Kidney capillary endothelial cell (primary cell): Measurements from ENCODE around the gene PLXNC1.
"Not testable (repeated sequence)": the region's sequence is repeated elsewhere in the genome, so short reads cannot be mapped to it uniquely, and the experiment has no call there.

Experiments
- DNase-seq: peaks from one replicate; pipeline ENCODE4 v3.0.0-alpha.2; 2018; ENCODE audit warnings: low spot score

PLXNC1 gene

GRCh38 chr12:94297876-94298505 lies 149.6 kb downstream of the PLXNC1 start:
- DNase-seq, result no peak

- DNase-seq, result no peak
Measured at GRCh38 chr12:94299846-94300245, 151.5 kb downstream of the PLXNC1 start.

- no peak for DNase-seq
Measured at GRCh38 chr12:94304012-94304411, 155.6 kb downstream of the PLXNC1 start.

- DNase-seq, result no peak
Measured at GRCh38 chr12:94304566-94305061, 156.2 kb downstream of the PLXNC1 start.

GRCh38 chr12:94305130-94305957 lies 157.0 kb downstream of the PLXNC1 start:
- no peak for DNase-seq

GRCh38 chr12:94308612-94309011 lies 160.2 kb downstream of the PLXNC1 start:
- DNase-seq, result no peak

- DNase-seq, result no peak
Measured at GRCh38 chr12:94309373-94309772, 161.0 kb downstream of the PLXNC1 start.

GRCh38 chr12:94312378-94312777 lies 164.0 kb downstream of the PLXNC1 start:
- DNase-seq, result no peak

- DNase-seq, result not testable (repeated sequence)
Measured at GRCh38 chr12:94316600-94316999, 168.2 kb downstream of the PLXNC1 start.

- no peak for DNase-seq
Measured at GRCh38 chr12:94318181-94318580, 169.8 kb downstream of the PLXNC1 start.

GRCh38 chr12:94320109-94320508 lies 171.7 kb downstream of the PLXNC1 start:
- DNase-seq, result no peak

- no peak for DNase-seq
Measured at GRCh38 chr12:94322346-94322745, 174.0 kb downstream of the PLXNC1 start.

- DNase-seq, result no peak
Measured at GRCh38 chr12:94326234-94326633, 177.9 kb downstream of the PLXNC1 start.

GRCh38 chr12:94326727-94327126 lies 178.3 kb downstream of the PLXNC1 start:
- DNase-seq, result no peak

- no peak for DNase-seq
Measured at GRCh38 chr12:94327809-94328208, 179.4 kb downstream of the PLXNC1 start.

- DNase-seq, result no peak
Measured at GRCh38 chr12:94329366-94329765, 181.0 kb downstream of the PLXNC1 start.

- no peak for DNase-seq
Measured at GRCh38 chr12:94333396-94333795, 185.0 kb downstream of the PLXNC1 start.

GRCh38 chr12:94336211-94336925 lies 188.0 kb downstream of the PLXNC1 start:
- no peak for DNase-seq

GRCh38 chr12:94338006-94338794 lies 189.8 kb downstream of the PLXNC1 start:
- DNase-seq, result no peak

- DNase-seq, result no peak
Measured at GRCh38 chr12:94340573-94340972, 192.2 kb downstream of the PLXNC1 start.

- no peak for DNase-seq
Measured at GRCh38 chr12:94353130-94353529, 204.8 kb downstream of the PLXNC1 start.
